GM12878 (cell line): ENCODE data around the gene CRYGS. TPM values are rescaled to one million over a fixed set of nuclear protein-coding genes. Genes with fewer than 3 reads are reported as not detected.

Experiments used
- ATAC-seq: fragments of 200-7000 bp; cut with Tn5 transposase; 3 replicates; pipeline ENCODE4 v1.9.1; 2020; ENCODE audit warnings: mild to moderate bottlenecking, moderate library complexity
- BruUV-seq: library from RNA; stranded (reverse); fragments of 400-500 nt; replicated peaks from 2 replicates; lab custom pipeline; 2021; lab: Mats Ljungman, UMichigan
- CTCF ChIA-PET: fragments of 300-600 bp; sonication (Branson Sonifier 250); formaldehyde crosslinking; extraction: SDS; loops from one replicate; lab custom pipeline; 2021; ENCODE audit warnings: inconsistent platforms; lab: Yijun Ruan, JAX
- POLR2A ChIA-PET: fragments of 350-600 bp; formaldehyde crosslinking; extraction: SDS; loops from one replicate; lab custom pipeline; 2021; ENCODE audit warnings: inconsistent platforms; lab: Charles Lee
- RAD21 ChIA-PET: fragments of 300-600 bp; sonication (Branson Sonifier 250); formaldehyde crosslinking; loops from one replicate; lab custom pipeline; 2023; ENCODE audit warnings: antibody characterized with exemption; ENCODE audit not compliant: unreplicated experiment; lab: Charles Lee
- SMC1A ChIA-PET: fragments of 300-600 bp; sonication (Branson Sonifier 250); formaldehyde crosslinking; loops from one replicate; lab custom pipeline; 2023; ENCODE audit not compliant: unreplicated experiment, uncharacterized antibody; lab: Charles Lee
- DNase-seq: peaks from one replicate; pipeline ENCODE4 v3.0.0-alpha.2; 2011; ENCODE audit warnings: low read depth, low spot score
- FAIRE-seq: peaks from 3 replicates; lab custom pipeline; 2011; peaks lifted over from hg19 to GRCh38; lab: Jason Lieb, UNC
- H2AFZ ChIP-seq: 2 replicates; pipeline ENCODE4 v1.6.0; 2011; ENCODE audit warnings: low read depth, low read length, control low read depth; ENCODE audit not compliant: control insufficient read depth
- H3K27ac ChIP-seq: 2 replicates; pipeline ENCODE4 v1.5.1; 2011; ENCODE audit warnings: control low read depth; ENCODE audit not compliant: control insufficient read depth, insufficient read depth
- H3K27me3 ChIP-seq, 2 experiments: replicated peaks in 1 of 2; 2 replicates each; pipeline versions ENCODE4 v1.6.0 to v1.6.1; 2011; ENCODE audit warnings: low read length in 1 of 2; ENCODE audit not compliant: control insufficient read depth in 2 of 2, insufficient read depth in 2 of 2
- H3K36me3 ChIP-seq, 2 experiments: 2 replicates each; pipeline ENCODE4 v1.5.1; 2011; ENCODE audit warnings: low read length in 1 of 2; ENCODE audit not compliant: control insufficient read depth in 2 of 2, insufficient read depth in 2 of 2
- H3K4me1 ChIP-seq: 2 replicates; pipeline ENCODE4 v1.6.1; 2011; ENCODE audit warnings: mild to moderate bottlenecking, low read length, moderate library complexity, mixed read lengths; ENCODE audit not compliant: control insufficient read depth, insufficient read depth
- H3K4me2 ChIP-seq: 2 replicates; pipeline ENCODE4 v1.6.0; 2011; ENCODE audit warnings: control low read depth; ENCODE audit not compliant: control insufficient read depth, insufficient read depth
- H3K4me3 ChIP-seq: fragments of 200-600 bp; sonication (generic); 2 replicates; pipeline ENCODE4 v1.5.1; 2016
- H3K79me2 ChIP-seq: 2 replicates; pipeline ENCODE4 v1.6.0; 2011; ENCODE audit warnings: low read length; ENCODE audit not compliant: control insufficient read depth, insufficient read depth
- H3K9ac ChIP-seq: 2 replicates; pipeline ENCODE4 v1.8.0; 2011; ENCODE audit warnings: low read length, control low read depth, mixed read lengths; ENCODE audit not compliant: control insufficient read depth, insufficient read depth
- H3K9me3 ChIP-seq: replicated peaks from 3 replicates; pipeline ENCODE4 v1.5.1; 2011; ENCODE audit warnings: mild to moderate bottlenecking, low read length; ENCODE audit not compliant: control insufficient read depth, insufficient read depth
- H4K20me1 ChIP-seq: 2 replicates; pipeline ENCODE4 v1.6.0; 2011; ENCODE audit not compliant: control insufficient read depth, insufficient read depth
- CHD1 ChIP-seq: IDR thresholded peaks from 2 replicates; pipeline ENCODE4 v1.6.1; 2012; ENCODE audit warnings: low read depth, low read length, improper control_type of control experiment
- E2F4 ChIP-seq: IDR thresholded peaks from 2 replicates; pipeline ENCODE4 v1.6.1; 2012; ENCODE audit warnings: low read depth, low read length, improper control_type of control experiment
- ELK1 ChIP-seq: IDR thresholded peaks from 2 replicates; pipeline ENCODE4 v1.6.1; 2012; ENCODE audit warnings: low read depth, low read length, improper control_type of control experiment
- FOS ChIP-seq: IDR thresholded peaks from 3 replicates; pipeline ENCODE4 v1.6.1; 2011; ENCODE audit warnings: borderline replicate concordance; ENCODE audit not compliant: insufficient read length; ENCODE audit errors: extremely low read depth
- FOXM1 ChIP-seq: IDR thresholded peaks from 2 replicates; pipeline ENCODE4 v1.6.1; 2012; ENCODE audit warnings: low read depth, mild to moderate bottlenecking, inconsistent platforms, low read length, moderate library complexity
- MYB ChIP-seq: fragments of 150-350 bp; IDR thresholded peaks from 2 replicates; pipeline ENCODE4 v1.6.1; 2014; ENCODE audit warnings: mild to moderate bottlenecking, low read depth, low read length, borderline replicate concordance
- REST ChIP-seq: IDR thresholded peaks from 2 replicates; pipeline ENCODE4 v1.6.1; 2012; ENCODE audit warnings: mild to moderate bottlenecking, low read depth, low read length
- SKIL ChIP-seq: fragments of 450-650 bp; IDR thresholded peaks from 2 replicates; pipeline ENCODE4 v1.6.1; 2017; ENCODE audit warnings: mild to moderate bottlenecking, low read depth, inconsistent platforms; ENCODE audit not compliant: poor library complexity, severe bottlenecking
- SP1 ChIP-seq: IDR thresholded peaks from one replicate; pipeline ENCODE4 v1.6.1; 2011; ENCODE audit warnings: low read depth, low read length
- STAT3 ChIP-seq: IDR thresholded peaks from 2 replicates; pipeline ENCODE4 v1.6.1; 2011; ENCODE audit warnings: low read depth, low read length, improper control_type of control experiment
- YBX1 ChIP-seq: fragments of 450-650 bp; IDR thresholded peaks from 2 replicates; pipeline ENCODE4 v1.6.1; 2016; ENCODE audit warnings: antibody characterized with exemption
- ZNF207 ChIP-seq: fragments of 450-650 bp; IDR thresholded peaks from 2 replicates; pipeline ENCODE4 v1.6.1; 2014; ENCODE audit warnings: antibody characterized with exemption, mild to moderate bottlenecking, borderline replicate concordance
- WGBS: methylation state at CpG from one replicate; pipeline ENCODE4 v1.1.6; 2016; ENCODE audit warnings: low lambda C conversion rate; ENCODE audit not compliant: insufficient replicate concordance, insufficient coverage; ENCODE audit errors: missing lambda C conversion rate; 5-methylcytosine and 5-hydroxymethylcytosine counted together
- in situ Hi-C: fragments of 300-500 bp; cut with MboI; formaldehyde crosslinking; loops from 9 replicates; pipeline ENCODE4 v1.14.3; 2018; ENCODE audit warnings: mixed read lengths
- intact Hi-C: fragments of 100-400 bp; cut with micrococcal nuclease; formaldehyde crosslinking; loops from one replicate; pipeline ENCODE4 v1.14.2; 2022; ENCODE audit not compliant: unreplicated experiment
- polyA plus RNA-seq, 11 experiments: library from polyadenylated mRNA; depleted of rRNA in 4 of 11; unstranded in 6 of 11; stranded (reverse) in 5 of 11; fragments of >200 nt; fragmentation: Nextera tagmentation in 4 of 11; fragmentation: Illumina TruSeq in 1 of 11; extraction: Ambion mirVana in 4 of 11; extraction: Trizol in 1 of 11; gene quantifications; 1 replicate in 1 of 11; 2 replicates in 10 of 11; pipeline versions ENCODE4 v1.2.1 to v1.2.3, GENCODE V29; 2011 to 2016; ENCODE audit warnings: inconsistent platforms in 2 of 11, missing spikeins in 2 of 11, low read depth in 1 of 11
- total RNA-seq, 4 experiments: library from RNA; depleted of rRNA in 3 of 4; stranded (reverse); fragments of >200 nt in 3 of 4; fragmentation: Illumina TruSeq in 1 of 4; extraction: Trizol in 1 of 4; gene quantifications; 2 replicates each; pipeline versions ENCODE4 v1.2.1 to v1.2.3, GENCODE V29; 2013 to 2021

Gene CRYGS
- total and polyA plus RNA-seq, 10 of the 15 experiments (the other 5 are each of a cell fraction or from before 2014, with no cell fraction given), result 1.1 to 6.0 (median 2.5) TPM

- ChIA-PET SMC1A (interaction anchor here (0.6 to 1.6 kb wide), 5 partner anchors 9 to 49 kb away, joined by 3 read pairs; no protein-coding TSS in a partner anchor), RAD21 (interaction anchor here (1.1 kb wide), 1 partner anchor 47 kb away, joined by 4 read pairs; no protein-coding TSS in a partner anchor), CTCF (interaction anchor here (0.8 kb wide), 1 partner anchor 47 kb away, joined by 3 read pairs; no protein-coding TSS in a partner anchor), POLR2A (no interaction called here)
- no peak for TF ChIP-seq FOXM1
- no peak for TF ChIP-seq ELK1
- TF ChIP-seq FOS, result no peak
- no peak for TF ChIP-seq REST
- no peak for TF ChIP-seq E2F4
- TF ChIP-seq SKIL, result no peak
- TF ChIP-seq YBX1, result no peak
- no peak for TF ChIP-seq STAT3
- no peak for TF ChIP-seq ZNF207
- TF ChIP-seq CHD1, result no peak
- TF ChIP-seq MYB, result no peak
- TF ChIP-seq SP1, result no peak
- H2AFZ ChIP-seq, result no peak overlapping the region
- H3K27me3 ChIP-seq, result no peaks in the 10 kb centered on the region
- BruUV-seq, result no TSS peak
- intact Hi-C loops (no loop called here), in situ Hi-C loops (no loop called here)
- no peaks in the 10 kb centered on the region for H4K20me1 ChIP-seq
- no peak for DNase-seq
- no peaks in the 10 kb centered on the region for H3K9me3 ChIP-seq
- H3K4me2 ChIP-seq, result no peak overlapping the region
- H3K36me3 ChIP-seq, result no peaks in the 10 kb centered on the region
- no peaks in the 10 kb centered on the region for H3K79me2 ChIP-seq
- no peak overlapping the region for H3K4me3 ChIP-seq
- H3K27ac ChIP-seq, result no peak overlapping the region
- ATAC-seq, result no peak
- 55% methylated on average over 4 of the region's 4 CpGs for WGBS
- H3K4me1 ChIP-seq, result no peaks in the 10 kb centered on the region
- H3K9ac ChIP-seq, result no peak overlapping the region
- no peak for FAIRE-seq
Measured at GRCh38 chr3:186492385-186492984, 51.7 kb downstream of the CRYGS start.
